ENCODE data around the gene NFE2L1.

DNA sequence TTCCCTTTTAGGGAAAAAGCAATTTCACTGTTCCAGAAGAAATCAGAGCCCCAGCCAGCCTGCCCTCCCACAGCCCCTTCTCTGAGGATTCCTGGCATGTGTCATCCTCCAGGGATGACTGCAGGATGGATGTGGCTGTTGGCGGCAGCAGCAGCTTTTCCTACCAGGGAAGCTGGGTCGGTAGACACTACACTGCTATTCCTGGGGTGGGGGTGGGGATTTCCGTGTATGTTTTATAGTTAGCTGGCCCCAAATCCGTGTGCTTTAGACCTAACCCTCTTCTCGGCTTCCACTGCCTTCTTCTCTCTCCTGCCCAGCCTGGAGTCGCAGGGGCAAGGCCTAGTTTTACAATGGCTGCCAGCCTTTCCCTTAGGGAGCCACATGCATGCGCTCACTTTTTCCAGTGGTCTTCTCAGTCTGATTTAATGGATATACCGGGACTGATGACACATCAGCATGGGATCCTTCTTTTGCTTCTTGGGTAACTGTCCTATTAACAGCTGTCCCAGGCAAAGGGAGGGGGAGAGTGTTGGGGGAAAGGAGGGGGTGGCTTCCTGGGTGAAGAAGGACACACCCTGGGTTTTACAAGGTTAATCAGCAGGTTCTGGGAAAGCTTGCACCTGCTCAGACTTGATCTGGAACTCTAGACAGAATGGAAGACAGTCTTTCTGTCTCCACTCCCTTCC lies 2.7 kb upstream of the NFE2L1 start:
- TF ChIP-seq EZH2 (IDR thresholded peaks at IDR 0.05; ENCODE audit: borderline replicate concordance, low read depth, low read length, poor library complexity, severe bottlenecking) (no peak), CTCF (conservative IDR thresholded peaks at IDR 0.05; ENCODE audit: low read depth, low read length) (no peak)
